Measurements from ENCODE around the gene CYTH3.

- TF ChIP-seq, protein P1, sequence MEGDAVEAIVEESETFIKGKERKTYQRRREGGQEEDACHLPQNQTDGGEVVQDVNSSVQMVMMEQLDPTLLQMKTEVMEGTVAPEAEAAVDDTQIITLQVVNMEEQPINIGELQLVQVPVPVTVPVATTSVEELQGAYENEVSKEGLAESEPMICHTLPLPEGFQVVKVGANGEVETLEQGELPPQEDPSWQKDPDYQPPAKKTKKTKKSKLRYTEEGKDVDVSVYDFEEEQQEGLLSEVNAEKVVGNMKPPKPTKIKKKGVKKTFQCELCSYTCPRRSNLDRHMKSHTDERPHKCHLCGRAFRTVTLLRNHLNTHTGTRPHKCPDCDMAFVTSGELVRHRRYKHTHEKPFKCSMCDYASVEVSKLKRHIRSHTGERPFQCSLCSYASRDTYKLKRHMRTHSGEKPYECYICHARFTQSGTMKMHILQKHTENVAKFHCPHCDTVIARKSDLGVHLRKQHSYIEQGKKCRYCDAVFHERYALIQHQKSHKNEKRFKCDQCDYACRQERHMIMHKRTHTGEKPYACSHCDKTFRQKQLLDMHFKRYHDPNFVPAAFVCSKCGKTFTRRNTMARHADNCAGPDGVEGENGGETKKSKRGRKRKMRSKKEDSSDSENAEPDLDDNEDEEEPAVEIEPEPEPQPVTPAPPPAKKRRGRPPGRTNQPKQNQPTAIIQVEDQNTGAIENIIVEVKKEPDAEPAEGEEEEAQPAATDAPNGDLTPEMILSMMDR (IDR thresholded peaks at IDR 0.05; ENCODE audit: poor library complexity): no peak
- no peak for TF ChIP-seq EZH2 (IDR thresholded peaks at IDR 0.05; ENCODE audit: borderline replicate concordance)
- no peak for TF ChIP-seq EZH2phosphoT487 (IDR thresholded peaks at IDR 0.05; ENCODE audit: low read depth, severe bottlenecking, unreplicated experiment)
Observed at GRCh38 chr7:6244021-6244420, 28.4 kb downstream of the CYTH3 start.

All from hepatocyte (in vitro differentiated cells).